M059J (cell line): ENCODE results near the gene HDAC11. TPM values are rescaled to one million over a fixed set of nuclear protein-coding genes. Genes with fewer than 3 reads are reported as not detected.
"Not testable (repeated sequence)": the region's sequence is repeated elsewhere in the genome, so short reads cannot be mapped to it uniquely, and the experiment has no call there.

ENCODE experiments used
- DNase-seq: peaks from one replicate; pipeline ENCODE4 v3.0.0-alpha.2; 2012; ENCODE audit warnings: low read depth
- total RNA-seq: library from RNA; depleted of rRNA; stranded (reverse); fragments of >200 nt; shearing (Covaris generic); gene quantifications from 2 replicates; pipeline ENCODE4 v1.2.3, GENCODE V29; 2014; rRNA removed

The HDAC11 gene
- total RNA-seq: 4.6 and 5.5 TPM in 2 replicates

- DNase-seq: peak; percentile 88
These were observed at the start of gene HDAC11 for GRCh38 chr3:13479582-13480339. HDAC11 (plus strand) TSS chr3:13480306; CDS start chr3:13480348, 42 bp downstream.

- DNase-seq: peak; percentile 38
These were observed 49.7 kb upstream of the HDAC11 start for GRCh38 chr3:13430411-13430875.

GRCh38 chr3:13432093-13432492, 48.0 kb upstream of the HDAC11 start:
- no peak for DNase-seq

GRCh38 chr3:13433912-13434311, 46.2 kb upstream of the HDAC11 start:
- no peak for DNase-seq

GRCh38 chr3:13436213-13436612, 43.9 kb upstream of the HDAC11 start:
- not testable (repeated sequence) for DNase-seq

- DNase-seq: no peak
These were observed 39.8 kb upstream of the HDAC11 start for GRCh38 chr3:13440204-13440817.

- DNase-seq: not testable (repeated sequence)
These were observed 37.2 kb upstream of the HDAC11 start for GRCh38 chr3:13442882-13443281.

- DNase-seq: peak; percentile 66
These were observed 28.8 kb upstream of the HDAC11 start for GRCh38 chr3:13451301-13451673.

- DNase-seq: peak; percentile 67
These were observed 27.4 kb upstream of the HDAC11 start for GRCh38 chr3:13452490-13453335.

GRCh38 chr3:13455644-13456043, 24.5 kb upstream of the HDAC11 start:
- DNase-seq: no peak

- no peak for DNase-seq
These were observed 22.5 kb upstream of the HDAC11 start for GRCh38 chr3:13457593-13457992.

GRCh38 chr3:13459605-13460340, 20.3 kb upstream of the HDAC11 start:
- no peak for DNase-seq

GRCh38 chr3:13460341-13460736, 19.8 kb upstream of the HDAC11 start:
- DNase-seq: no peak

- DNase-seq: peak; percentile 48
These were observed 18.7 kb upstream of the HDAC11 start for GRCh38 chr3:13461169-13462124.

- DNase-seq: no peak
These were observed 17.9 kb upstream of the HDAC11 start for GRCh38 chr3:13462125-13462629.

GRCh38 chr3:13462822-13463221, 17.3 kb upstream of the HDAC11 start:
- DNase-seq: no peak

GRCh38 chr3:13463618-13464400, 16.3 kb upstream of the HDAC11 start:
- DNase-seq: no peak

GRCh38 chr3:13465236-13465873, 14.8 kb upstream of the HDAC11 start:
- no peak for DNase-seq

- no peak for DNase-seq
These were observed 13.3 kb upstream of the HDAC11 start for GRCh38 chr3:13466781-13467180.
